GM10248 (cell line): ENCODE measurements around the gene HRH4.

Experiments
- CTCF ChIA-PET: fragments of 300-600 bp; sonication (Branson Sonifier 250); formaldehyde crosslinking; extraction: SDS; loops from one replicate; lab custom pipeline; 2021; ENCODE audit warnings: antibody characterized with exemption; lab: Yijun Ruan, JAX
- POLR2A ChIA-PET: fragments of 350-650 bp; sonication (Branson Sonifier 250); formaldehyde crosslinking; extraction: SDS; loops from one replicate; lab custom pipeline; 2020; ENCODE audit warnings: antibody characterized with exemption; lab: Yijun Ruan, JAX
- DNase-seq: peaks from one replicate; pipeline ENCODE4 v3.0.0; 2012; ENCODE audit errors: extremely low spot score
- CTCF ChIP-seq: IDR thresholded peaks from 2 replicates; pipeline ENCODE4 v1.5.1; 2012; ENCODE audit warnings: mild to moderate bottlenecking, low read depth; ENCODE audit errors: extremely low read depth, missing control alignments, control extremely low read depth

HRH4 gene

GRCh38 chr18:24470805-24471204, 10.4 kb downstream of the HRH4 start:
- POLR2A ChIA-PET, result no interaction called here
- TF ChIP-seq CTCF, result no peak
- no peak for DNase-seq
- CTCF ChIA-PET, result interaction anchor here (2.7 kb wide), 1 partner anchor 17 kb away, joined by 10 read pairs; no protein-coding TSS in a partner anchor

- CTCF ChIA-PET, result interaction anchor here (2.7 kb wide), 1 partner anchor 15 kb away, joined by 10 read pairs; no protein-coding TSS in a partner anchor
- no peak for DNase-seq
- TF ChIP-seq CTCF, result no peak
- POLR2A ChIA-PET, result no interaction called here
Observed at GRCh38 chr18:24472591-24472990, 12.2 kb downstream of the HRH4 start.

GRCh38 chr18:24474406-24474805, 14.0 kb downstream of the HRH4 start:
- ChIA-PET CTCF (interaction anchor here (0.9 to 1.7 kb wide), 4 partner anchors 30 to 252 kb away, joined by 3 read pairs; no protein-coding TSS in a partner anchor), POLR2A (no interaction called here)

GRCh38 chr18:24475926-24476589, 15.6 kb downstream of the HRH4 start:
- no peak for DNase-seq
- CTCF ChIA-PET, result interaction anchor here (1.9 kb wide), 1 partner anchor 13 kb away, joined by 4 read pairs; no protein-coding TSS in a partner anchor
- POLR2A ChIA-PET, result no interaction called here
- TF ChIP-seq CTCF, result no peak

More at GRCh38 chr18:24474406-24474805, 14.0 kb downstream of the HRH4 start:
- no peak for TF ChIP-seq CTCF
- no peak for DNase-seq

- no peak for DNase-seq
- ChIA-PET POLR2A (no interaction called here), CTCF (no interaction called here)
- TF ChIP-seq CTCF, result no peak
Observed at GRCh38 chr18:24479371-24479770, 18.9 kb downstream of the HRH4 start.

- POLR2A ChIA-PET, result no interaction called here
- no peak for TF ChIP-seq CTCF
- CTCF ChIA-PET, result interaction anchor here (1.1 to 1.6 kb wide), 2 partner anchors 32 to 123 kb away, joined by 4 to 5 read pairs; no protein-coding TSS in a partner anchor
- DNase-seq, result no peak
Observed at GRCh38 chr18:24482821-24483220, 22.4 kb downstream of the HRH4 start.
